ENCODE measurements around the gene PRR33.

Gene PRR33

DNA sequence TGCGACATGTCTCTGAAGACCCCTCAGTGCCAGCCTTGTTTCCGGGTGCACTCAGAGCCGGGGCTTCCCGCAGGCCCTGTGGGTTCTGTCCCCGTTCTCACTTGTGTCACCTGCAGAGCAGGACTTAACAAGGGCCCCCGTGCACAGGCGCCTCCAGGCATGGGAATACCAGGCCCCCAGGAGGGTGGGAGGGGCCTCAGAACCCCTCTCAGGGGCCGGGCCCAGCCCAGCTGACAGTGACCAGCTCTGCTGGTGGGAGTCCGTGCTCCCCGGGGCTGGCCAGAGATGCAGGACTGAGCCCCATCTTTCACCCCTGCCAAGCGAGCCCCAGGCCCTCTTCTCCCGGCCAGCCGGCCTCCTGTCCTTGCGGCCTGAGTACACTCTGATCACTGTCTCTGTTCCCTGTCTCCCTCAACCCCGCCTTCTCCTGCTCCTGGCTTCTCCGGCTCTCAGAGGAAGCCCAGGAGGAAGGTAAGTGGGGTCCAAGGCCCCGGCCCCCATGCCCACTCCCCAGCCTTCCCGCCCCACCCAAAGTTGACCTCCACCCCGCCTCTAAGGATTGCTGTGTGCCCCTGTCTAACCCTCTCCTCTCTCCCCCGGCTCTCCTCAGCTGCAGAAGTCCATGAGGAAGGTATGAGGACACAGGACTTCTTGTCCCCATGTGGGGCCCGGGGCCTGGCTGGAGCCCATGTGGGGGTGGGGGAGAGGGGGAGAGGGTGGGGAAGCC is 33.1 kb upstream of the PRR33 start:
- H3K4me1 ChIP-seq (ENCODE audit: low read length) = no peaks in the 10 kb centered on the region
- H3K36me3 ChIP-seq (replicated peaks; ENCODE audit: low read depth, low read length) = no peaks in the 10 kb centered on the region
- no peak overlapping the region for H3K27ac ChIP-seq (ENCODE audit: low read length)
- TF ChIP-seq, protein P1, sequence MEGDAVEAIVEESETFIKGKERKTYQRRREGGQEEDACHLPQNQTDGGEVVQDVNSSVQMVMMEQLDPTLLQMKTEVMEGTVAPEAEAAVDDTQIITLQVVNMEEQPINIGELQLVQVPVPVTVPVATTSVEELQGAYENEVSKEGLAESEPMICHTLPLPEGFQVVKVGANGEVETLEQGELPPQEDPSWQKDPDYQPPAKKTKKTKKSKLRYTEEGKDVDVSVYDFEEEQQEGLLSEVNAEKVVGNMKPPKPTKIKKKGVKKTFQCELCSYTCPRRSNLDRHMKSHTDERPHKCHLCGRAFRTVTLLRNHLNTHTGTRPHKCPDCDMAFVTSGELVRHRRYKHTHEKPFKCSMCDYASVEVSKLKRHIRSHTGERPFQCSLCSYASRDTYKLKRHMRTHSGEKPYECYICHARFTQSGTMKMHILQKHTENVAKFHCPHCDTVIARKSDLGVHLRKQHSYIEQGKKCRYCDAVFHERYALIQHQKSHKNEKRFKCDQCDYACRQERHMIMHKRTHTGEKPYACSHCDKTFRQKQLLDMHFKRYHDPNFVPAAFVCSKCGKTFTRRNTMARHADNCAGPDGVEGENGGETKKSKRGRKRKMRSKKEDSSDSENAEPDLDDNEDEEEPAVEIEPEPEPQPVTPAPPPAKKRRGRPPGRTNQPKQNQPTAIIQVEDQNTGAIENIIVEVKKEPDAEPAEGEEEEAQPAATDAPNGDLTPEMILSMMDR (IDR thresholded peaks at IDR 0.05; ENCODE audit: low read depth, low read length) = no peak
- H2AFZ ChIP-seq (ENCODE audit: low read depth, low read length) = no peak overlapping the region
- H3K4me3 ChIP-seq (ENCODE audit: low read length) = no peak overlapping the region
- H3K9me3 ChIP-seq (ENCODE audit: insufficient read depth, low read length) = no peaks in the 10 kb centered on the region
- H3K79me2 ChIP-seq (ENCODE audit: low read length) = no peaks in the 10 kb centered on the region
- no peaks in the 10 kb centered on the region for H4K20me1 ChIP-seq (ENCODE audit: insufficient read depth, low read length)
- H3K27me3 ChIP-seq (ENCODE audit: low read depth, low read length) = peaks cover 22% of the 10 kb centered on the region; the same call in 1 of the 2 replicates
- no peak overlapping the region for H3K4me2 ChIP-seq (ENCODE audit: low read length)
- H3K9ac ChIP-seq (ENCODE audit: low read length) = no peak overlapping the region

- Histone ChIP-seq H3K27ac (ENCODE audit: low read length) (no peak overlapping the region), H3K4me3 (ENCODE audit: low read length) (no peak overlapping the region), H3K4me1 (ENCODE audit: low read length) (no peaks in the 10 kb centered on the region), H3K27me3 (ENCODE audit: low read depth, low read length) (peaks cover 22% of the 10 kb centered on the region; the same call in 1 of the 2 replicates), H3K36me3 (replicated peaks; ENCODE audit: low read depth, low read length) (no peaks in the 10 kb centered on the region), H3K79me2 (ENCODE audit: low read length) (no peaks in the 10 kb centered on the region), H3K9ac (ENCODE audit: low read length) (no peak overlapping the region), H3K4me2 (ENCODE audit: low read length) (no peak overlapping the region), H4K20me1 (ENCODE audit: insufficient read depth, low read length) (no peaks in the 10 kb centered on the region), H2AFZ (ENCODE audit: low read depth, low read length) (no peak overlapping the region), H3K9me3 (ENCODE audit: insufficient read depth, low read length) (no peaks in the 10 kb centered on the region)
- TF ChIP-seq, protein P1 (IDR thresholded peaks at IDR 0.05; ENCODE audit: low read depth, low read length) = no peak
- TF ChIP-seq EZH2phosphoT487 (IDR thresholded peaks at IDR 0.05; ENCODE audit: low read depth) = no peak
Observed at GRCh38 chr11:1924181-1924580, 32.5 kb upstream of the PRR33 start.

- no peak overlapping the region for H2AFZ ChIP-seq (ENCODE audit: low read depth, low read length)
- no peak overlapping the region for H3K27ac ChIP-seq (ENCODE audit: low read length)
- no peaks in the 10 kb centered on the region for H3K4me1 ChIP-seq (ENCODE audit: low read length)
- TF ChIP-seq, protein P1 (IDR thresholded peaks at IDR 0.05; ENCODE audit: low read depth, low read length) = no peak
- no peak for TF ChIP-seq EZH2phosphoT487 (IDR thresholded peaks at IDR 0.05; ENCODE audit: low read depth)
- H3K4me3 ChIP-seq (ENCODE audit: low read length) = no peak overlapping the region
- H3K36me3 ChIP-seq (replicated peaks; ENCODE audit: low read depth, low read length) = no peaks in the 10 kb centered on the region
- H3K4me2 ChIP-seq (ENCODE audit: low read length) = no peak overlapping the region
- H3K9ac ChIP-seq (ENCODE audit: low read length) = no peak overlapping the region
- H3K27me3 ChIP-seq (ENCODE audit: low read depth, low read length) = peaks cover 22% of the 10 kb centered on the region; the same call in 1 of the 2 replicates
- no peaks in the 10 kb centered on the region for H3K79me2 ChIP-seq (ENCODE audit: low read length)
- H3K9me3 ChIP-seq (ENCODE audit: insufficient read depth, low read length) = no peaks in the 10 kb centered on the region
- H4K20me1 ChIP-seq (ENCODE audit: insufficient read depth, low read length) = no peaks in the 10 kb centered on the region
Observed at GRCh38 chr11:1923201-1923956, 31.7 kb upstream of the PRR33 start.

GRCh38 chr11:1922481-1923081 is 30.9 kb upstream of the PRR33 start:
- Histone ChIP-seq H3K27ac (ENCODE audit: low read length) (no peak overlapping the region), H3K4me2 (ENCODE audit: low read length) (no peak overlapping the region), H3K79me2 (ENCODE audit: low read length) (no peaks in the 10 kb centered on the region), H3K4me1 (ENCODE audit: low read length) (no peaks in the 10 kb centered on the region), H3K4me3 (ENCODE audit: low read length) (no peak overlapping the region), H3K9ac (ENCODE audit: low read length) (no peak overlapping the region), H2AFZ (ENCODE audit: low read depth, low read length) (no peak overlapping the region), H3K36me3 (replicated peaks; ENCODE audit: low read depth, low read length) (no peaks in the 10 kb centered on the region), H3K9me3 (ENCODE audit: insufficient read depth, low read length) (no peaks in the 10 kb centered on the region), H4K20me1 (ENCODE audit: insufficient read depth, low read length) (no peaks in the 10 kb centered on the region), H3K27me3 (ENCODE audit: low read depth, low read length) (peaks cover 22% of the 10 kb centered on the region; the same call in 1 of the 2 replicates)
- TF ChIP-seq EZH2phosphoT487 (IDR thresholded peaks at IDR 0.05; ENCODE audit: low read depth) = no peak
- TF ChIP-seq, protein P1 (IDR thresholded peaks at IDR 0.05; ENCODE audit: low read depth, low read length) = no peak

Data from OCI-LY3 (cell line).